Subcutaneous abdominal adipose tissue (tissue), 5 donors: Measurements from ENCODE around the gene EVC2.
"Not testable (repeated sequence)": the region's sequence is repeated elsewhere in the genome, so short reads cannot be mapped to it uniquely, and the experiment has no call there.

Experiments used
- H3K27ac ChIP-seq: one replicate; pipeline ENCODE4 v1.7.0; 2013; ENCODE audit warnings: low read depth, mild to moderate bottlenecking, inconsistent platforms, low read length, moderate library complexity
- H3K27me3 ChIP-seq, 5 donors: one replicate each; pipeline ENCODE4 v1.7.0; 2013; ENCODE audit warnings: low read length in 5 of 5, inconsistent platforms in 1 of 5; ENCODE audit not compliant: control insufficient read depth in 5 of 5, insufficient read depth in 4 of 5
- H3K36me3 ChIP-seq, 5 donors: one replicate each; pipeline ENCODE4 v1.7.0; 2013; ENCODE audit warnings: low read length in 5 of 5; ENCODE audit not compliant: control insufficient read depth in 5 of 5, insufficient read depth in 5 of 5
- H3K4me1 ChIP-seq, 5 donors: one replicate each; pipeline ENCODE4 v1.7.0; 2013; ENCODE audit warnings: low read length in 5 of 5, mild to moderate bottlenecking in 3 of 5, moderate library complexity in 1 of 5; ENCODE audit not compliant: control insufficient read depth in 5 of 5, insufficient read depth in 5 of 5
- H3K4me3 ChIP-seq, 5 donors: one replicate each; pipeline ENCODE4 v1.7.0; 2013; ENCODE audit warnings: low read length in 5 of 5, low read depth in 1 of 5
- H3K9ac ChIP-seq, 5 donors: one replicate each; pipeline ENCODE4 v1.7.0; 2013; ENCODE audit warnings: low read length in 5 of 5, mild to moderate bottlenecking in 4 of 5, moderate library complexity in 3 of 5
- H3K9me3 ChIP-seq, 5 donors: one replicate each; pipeline ENCODE4 v1.7.0; 2013; ENCODE audit warnings: low read length in 5 of 5; ENCODE audit not compliant: control insufficient read depth in 5 of 5
- donor health status: healthy.
- donor health status: healthy.
- donor health status: healthy.
- donor health status: healthy.
- donor health status: healthy.

Gene EVC2

DNA sequence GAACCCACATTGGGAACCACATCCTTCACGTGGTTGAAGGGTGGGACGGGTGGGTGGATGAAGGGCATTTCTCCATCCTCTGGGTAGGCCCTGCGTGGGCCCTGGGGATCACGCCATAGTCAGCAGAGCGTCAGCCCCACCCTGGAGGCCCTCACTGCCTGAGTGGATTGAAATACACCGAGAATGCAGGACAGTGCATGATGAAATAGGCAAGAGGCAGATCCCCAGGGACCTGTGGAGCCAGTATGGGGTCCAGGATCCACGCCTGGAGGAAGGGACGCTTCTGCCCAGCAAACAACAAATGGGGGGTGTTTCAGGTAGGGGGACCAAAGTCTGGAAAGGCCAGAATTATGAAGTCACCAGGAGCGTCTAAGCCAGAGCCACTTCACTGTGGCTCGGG lies 22.1 kb upstream of the EVC2 start:
- Histone ChIP-seq H3K27me3 (no peaks in the 10 kb centered on the region), H3K9ac (no peak overlapping the region), H3K36me3 (peaks cover 0 to 49% (median 39%) of the 10 kb centered on the region in 5 donors), H3K4me1 (no peaks in the 10 kb centered on the region), H3K27ac (no peak overlapping the region), H3K4me3 (no peak overlapping the region), H3K9me3 (no peaks in the 10 kb centered on the region)

DNA sequence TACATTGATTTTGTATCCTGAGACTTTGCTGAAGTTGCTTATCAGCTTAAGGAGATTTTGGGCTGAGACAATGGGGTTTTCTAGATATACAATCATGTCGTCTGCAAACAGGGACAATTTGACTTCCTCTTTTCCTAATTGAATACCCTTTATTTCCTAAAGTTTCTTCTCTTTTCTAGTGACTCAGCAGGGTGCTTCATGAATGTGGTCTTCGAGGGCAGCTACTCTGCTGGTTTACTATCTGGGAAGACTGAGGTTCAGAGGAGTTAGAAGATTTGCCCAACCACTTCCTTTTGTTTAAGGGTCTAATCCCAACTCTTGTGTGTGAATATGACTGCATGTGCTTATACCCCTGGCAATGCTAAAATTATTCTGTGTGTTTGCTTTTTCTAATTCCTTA lies 20.1 kb upstream of the EVC2 start:
- not testable (repeated sequence) for H3K4me1 ChIP-seq, H3K4me3 ChIP-seq, H3K27me3 ChIP-seq, H3K9ac ChIP-seq, H3K9me3 ChIP-seq, H3K27ac ChIP-seq
- peaks cover 0 to 42% (median 32%) of the 10 kb centered on the region in 5 donors for H3K36me3 ChIP-seq

DNA sequence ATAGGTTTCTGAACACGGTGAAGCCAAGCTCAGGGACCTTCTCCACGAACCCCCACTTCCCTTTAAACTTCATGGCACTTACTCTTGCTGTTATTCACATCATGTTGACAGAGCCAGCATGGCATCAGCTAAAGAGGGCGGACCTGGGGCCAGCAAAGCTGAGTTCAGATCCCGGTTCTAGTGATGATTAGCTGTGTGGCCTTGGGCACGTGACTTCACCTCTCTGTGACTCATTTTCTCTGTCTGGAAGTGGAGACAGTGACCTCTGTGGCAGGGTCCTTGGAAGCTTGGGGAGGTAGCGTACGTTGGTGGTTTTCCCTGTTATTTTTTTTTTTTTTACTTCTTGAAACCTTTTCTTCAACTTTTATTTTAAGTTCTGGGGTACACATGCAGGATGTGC lies 16.0 kb upstream of the EVC2 start:
- Histone ChIP-seq H3K27me3 (no peaks in the 10 kb centered on the region), H3K9me3 (no peaks in the 10 kb centered on the region), H3K9ac (no peak overlapping the region), H3K4me1 (no peaks in the 10 kb centered on the region), H3K4me3 (no peak overlapping the region), H3K27ac (no peak overlapping the region), H3K36me3 (peaks cover 0 to 33% (median 19%) of the 10 kb centered on the region in 5 donors)

DNA sequence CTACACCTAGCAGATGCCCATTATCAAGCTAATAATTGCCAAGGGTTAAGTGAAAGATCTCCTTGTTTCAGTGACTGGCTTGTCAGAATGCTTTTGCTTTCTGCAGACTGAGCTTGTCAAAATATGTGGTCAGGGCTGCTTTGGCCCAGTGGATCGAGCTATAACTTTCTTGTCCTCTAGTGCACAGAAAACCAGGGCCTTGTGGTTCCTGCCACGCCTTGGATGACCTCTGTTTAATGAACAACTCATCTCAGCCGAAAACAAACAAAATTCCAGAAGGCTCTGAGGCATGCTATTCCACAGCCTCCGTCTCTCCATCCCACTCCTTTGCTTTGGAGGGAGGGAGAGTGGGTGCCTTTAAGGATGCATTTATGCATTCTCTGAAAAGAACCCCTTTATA lies 14.0 kb upstream of the EVC2 start:
- Histone ChIP-seq H3K27ac (no peak overlapping the region), H3K9me3 (no peaks in the 10 kb centered on the region), H3K4me3 (no peak overlapping the region), H3K9ac (no peak overlapping the region), H3K27me3 (no peaks in the 10 kb centered on the region), H3K36me3 (peaks cover 0 to 29% (median 19%) of the 10 kb centered on the region in 5 donors), H3K4me1 (no peaks in the 10 kb centered on the region)

DNA sequence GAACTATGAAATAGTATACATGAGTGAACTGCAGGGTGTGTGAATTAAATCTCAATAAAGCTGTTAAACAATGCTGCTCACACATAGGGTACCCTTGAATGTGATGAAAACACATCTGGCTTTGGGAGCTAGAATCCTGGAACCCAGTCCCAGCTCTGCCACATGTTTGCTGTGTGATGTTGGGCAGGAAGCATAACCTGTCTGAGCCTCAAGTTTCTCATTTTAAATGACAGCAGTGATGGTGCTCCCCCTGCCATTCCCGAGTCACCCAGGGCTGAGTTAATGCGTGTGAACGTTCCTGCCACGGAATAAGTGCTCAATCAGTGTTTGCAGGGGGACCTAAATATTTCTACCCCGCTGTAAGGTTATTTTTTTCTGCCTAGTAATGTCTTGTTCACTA lies 13.6 kb upstream of the EVC2 start:
- peaks cover 0 to 29% (median 19%) of the 10 kb centered on the region in 5 donors for H3K36me3 ChIP-seq
- H3K27ac ChIP-seq = no peak overlapping the region
- H3K4me3 ChIP-seq = no peak overlapping the region
- no peaks in the 10 kb centered on the region for H3K9me3 ChIP-seq
- no peak overlapping the region for H3K9ac ChIP-seq
- H3K4me1 ChIP-seq = no peaks in the 10 kb centered on the region
- no peaks in the 10 kb centered on the region for H3K27me3 ChIP-seq

DNA sequence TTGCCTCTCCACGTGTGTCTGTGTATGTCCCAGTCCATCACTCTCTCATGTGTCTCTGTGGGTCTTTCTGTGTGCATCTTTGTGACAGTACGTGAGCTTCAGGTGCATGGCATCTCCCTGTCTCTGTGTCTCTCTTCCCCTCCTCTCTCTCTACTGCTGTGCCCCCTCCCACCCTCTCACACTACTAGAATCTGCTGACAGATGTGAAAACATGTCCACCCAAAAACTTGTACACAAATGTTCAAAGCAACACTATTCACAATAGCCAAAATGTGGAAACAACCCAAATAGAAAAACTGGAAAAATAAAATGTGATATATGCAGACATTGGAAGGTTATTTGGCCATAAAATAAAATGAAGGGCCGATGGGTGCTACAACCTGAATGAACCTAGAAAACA lies 12.6 kb upstream of the EVC2 start:
- Histone ChIP-seq H3K9ac (no peak overlapping the region), H3K4me3 (no peak overlapping the region), H3K9me3 (no peaks in the 10 kb centered on the region), H3K36me3 (peaks cover 0 to 26% (median 19%) of the 10 kb centered on the region in 5 donors), H3K27ac (no peak overlapping the region), H3K27me3 (no peaks in the 10 kb centered on the region), H3K4me1 (no peaks in the 10 kb centered on the region)

DNA sequence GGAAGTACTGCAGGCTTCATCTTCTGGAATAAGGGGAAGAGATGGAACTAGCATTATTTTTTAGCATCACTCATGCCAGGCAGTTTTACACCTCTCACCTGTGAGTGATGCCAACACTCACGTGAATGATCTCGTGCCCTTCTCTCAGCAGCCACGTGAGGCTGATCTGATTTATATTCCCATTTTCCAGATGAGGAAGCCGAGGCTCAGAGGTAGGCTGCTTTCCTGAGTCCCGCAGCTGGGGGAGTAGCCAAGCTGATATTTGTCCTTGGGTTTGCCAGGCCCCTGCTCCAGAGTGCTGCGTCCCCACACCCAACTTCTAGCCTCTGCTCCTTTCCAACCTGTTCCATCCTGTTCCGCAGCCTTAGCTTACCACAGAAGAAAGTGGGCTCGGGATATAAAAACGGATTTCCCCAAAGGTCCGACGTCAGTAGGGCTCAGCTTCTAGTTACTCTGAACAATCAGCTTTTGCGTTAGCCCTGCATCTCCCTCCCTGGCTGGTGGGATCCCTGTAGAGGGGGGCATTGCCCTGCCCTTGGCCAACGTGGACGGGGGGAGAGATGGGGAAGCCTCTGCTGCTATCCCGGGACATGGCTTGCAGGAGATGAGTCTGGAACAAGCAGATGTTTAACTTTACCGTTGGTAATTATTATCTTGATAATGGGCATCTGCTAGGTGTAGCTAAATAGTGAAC lies 11.9 kb upstream of the EVC2 start:
- Histone ChIP-seq H3K36me3 (peaks cover 0 to 24% (median 17%) of the 10 kb centered on the region in 5 donors), H3K4me1 (no peaks in the 10 kb centered on the region)

DNA sequence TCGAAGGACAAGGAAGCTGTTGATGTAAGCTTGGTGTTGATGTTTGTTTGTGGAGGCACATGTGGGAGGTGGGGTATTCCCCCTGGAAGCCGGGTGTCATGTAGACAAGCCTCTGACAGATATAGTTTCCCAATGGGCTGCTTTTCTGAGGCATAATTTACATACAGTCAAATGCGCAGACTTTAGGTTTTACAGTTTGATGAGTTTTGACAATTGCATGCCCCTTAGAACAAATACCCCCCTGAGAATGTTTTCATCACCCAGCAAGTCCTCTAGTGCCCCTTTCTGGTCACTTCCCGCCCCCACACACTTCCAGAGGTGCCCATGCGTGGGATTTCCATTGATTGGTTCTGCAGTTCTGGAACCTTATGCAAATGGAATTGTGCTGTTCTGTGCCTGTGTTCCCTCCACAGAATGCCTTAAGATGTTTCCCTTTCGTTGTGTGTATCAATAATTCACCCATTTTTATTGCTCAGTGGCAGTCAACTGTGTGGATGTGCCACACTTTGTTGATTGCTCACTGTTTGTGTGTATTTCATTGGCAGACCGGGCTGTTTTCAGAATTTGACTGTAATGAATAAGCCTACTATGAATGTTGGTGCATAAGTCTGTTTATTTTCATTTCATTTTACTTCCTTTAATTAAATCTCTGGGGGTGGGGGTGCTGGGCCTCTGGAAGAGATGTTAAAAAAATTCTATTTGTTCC lies 11.1 kb upstream of the EVC2 start:
- Histone ChIP-seq H3K9me3 (peaks cover under 1 to 8% (median 6%) of the 10 kb centered on the region in 5 donors), H3K27ac (no peak overlapping the region), H3K4me3 (no peak overlapping the region), H3K36me3 (peaks cover 0 to 23% (median 17%) of the 10 kb centered on the region in 5 donors), H3K4me1 (no peaks in the 10 kb centered on the region), H3K27me3 (no peaks in the 10 kb centered on the region), H3K9ac (no peak overlapping the region)

More for the DNA sequence above, 11.9 kb upstream of the EVC2 start:
- H3K27ac ChIP-seq = no peak overlapping the region
- H3K4me3 ChIP-seq = no peak overlapping the region
- H3K9me3 ChIP-seq = peaks cover 0 to 2% (median 2%) of the 10 kb centered on the region in 5 donors
- no peak overlapping the region for H3K9ac ChIP-seq
- no peaks in the 10 kb centered on the region for H3K27me3 ChIP-seq

DNA sequence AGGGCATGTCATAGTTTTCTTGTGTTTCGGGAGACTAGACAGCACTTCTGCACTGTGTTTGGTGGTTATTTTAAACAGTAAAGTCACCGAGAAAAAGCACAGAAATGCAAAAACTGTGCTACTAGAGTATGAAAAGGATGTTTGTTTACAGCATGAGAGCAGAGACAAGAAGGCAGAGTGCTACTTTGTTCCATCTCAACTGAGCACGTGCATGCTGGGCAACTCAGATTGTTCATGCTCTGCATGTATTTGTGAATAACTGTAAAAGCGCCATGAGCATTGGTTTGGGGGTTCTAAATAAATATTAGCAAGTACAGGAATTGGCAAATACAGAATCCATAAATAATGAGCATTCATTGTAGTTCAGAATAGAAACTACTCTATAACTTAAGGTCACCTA lies 10.1 kb upstream of the EVC2 start:
- no peak overlapping the region for H3K27ac ChIP-seq
- no peak overlapping the region for H3K9ac ChIP-seq
- no peaks in the 10 kb centered on the region for H3K27me3 ChIP-seq
- no peak overlapping the region for H3K4me3 ChIP-seq
- no peaks in the 10 kb centered on the region for H3K4me1 ChIP-seq
- H3K9me3 ChIP-seq = peaks cover 3 to 11% (median 6%) of the 10 kb centered on the region in 5 donors
- H3K36me3 ChIP-seq = peaks cover 0 to 15% (median 12%) of the 10 kb centered on the region in 5 donors

DNA sequence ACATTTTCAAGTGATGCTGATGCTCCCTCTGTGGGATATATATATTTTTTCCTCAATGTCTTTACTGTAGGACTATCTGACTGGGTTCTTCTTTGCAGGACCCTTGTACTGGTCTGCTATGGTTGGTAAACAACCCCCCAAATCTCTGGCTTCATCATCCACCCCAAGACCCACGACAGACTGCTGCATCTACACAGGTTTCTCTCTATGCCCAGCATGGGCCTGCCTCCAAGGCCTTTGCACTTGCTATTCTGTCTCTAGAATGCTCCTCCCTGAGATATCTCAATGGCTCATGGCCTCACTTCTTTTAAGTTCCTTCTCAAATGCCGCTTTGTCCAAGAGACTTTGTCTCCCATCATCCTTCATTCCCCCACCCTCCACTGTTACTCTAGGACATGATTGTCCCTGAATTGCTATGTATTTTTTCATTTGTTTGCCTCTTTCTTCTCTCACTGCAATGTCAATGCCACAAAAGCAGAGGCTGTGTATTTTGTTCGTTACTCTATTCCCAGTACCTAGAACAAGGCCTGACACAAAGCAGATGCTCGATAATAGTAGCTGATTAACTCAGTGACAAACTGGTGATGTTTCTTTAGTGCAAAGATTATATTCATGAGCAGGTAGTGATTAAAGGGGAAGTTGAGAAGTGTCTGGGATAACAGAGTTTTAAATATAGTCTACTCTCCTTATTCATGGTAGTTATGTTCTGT lies 9.2 kb upstream of the EVC2 start:
- Histone ChIP-seq H3K27ac (no peak overlapping the region), H3K4me1 (peaks cover 0 to under 1% (median 0%) of the 10 kb centered on the region in 5 donors), H3K9ac (no peak overlapping the region), H3K4me3 (no peak overlapping the region), H3K27me3 (no peaks in the 10 kb centered on the region), H3K36me3 (peaks cover 0 to 15% (median 12%) of the 10 kb centered on the region in 5 donors), H3K9me3 (peaks cover 3 to 11% (median 6%) of the 10 kb centered on the region in 5 donors)
